Measurements from ENCODE around the gene TOR2A.
"Not testable (repeated sequence)": the region's sequence is repeated elsewhere in the genome, so short reads cannot be mapped to it uniquely, and the experiment has no call there.

The TOR2A gene

DNA sequence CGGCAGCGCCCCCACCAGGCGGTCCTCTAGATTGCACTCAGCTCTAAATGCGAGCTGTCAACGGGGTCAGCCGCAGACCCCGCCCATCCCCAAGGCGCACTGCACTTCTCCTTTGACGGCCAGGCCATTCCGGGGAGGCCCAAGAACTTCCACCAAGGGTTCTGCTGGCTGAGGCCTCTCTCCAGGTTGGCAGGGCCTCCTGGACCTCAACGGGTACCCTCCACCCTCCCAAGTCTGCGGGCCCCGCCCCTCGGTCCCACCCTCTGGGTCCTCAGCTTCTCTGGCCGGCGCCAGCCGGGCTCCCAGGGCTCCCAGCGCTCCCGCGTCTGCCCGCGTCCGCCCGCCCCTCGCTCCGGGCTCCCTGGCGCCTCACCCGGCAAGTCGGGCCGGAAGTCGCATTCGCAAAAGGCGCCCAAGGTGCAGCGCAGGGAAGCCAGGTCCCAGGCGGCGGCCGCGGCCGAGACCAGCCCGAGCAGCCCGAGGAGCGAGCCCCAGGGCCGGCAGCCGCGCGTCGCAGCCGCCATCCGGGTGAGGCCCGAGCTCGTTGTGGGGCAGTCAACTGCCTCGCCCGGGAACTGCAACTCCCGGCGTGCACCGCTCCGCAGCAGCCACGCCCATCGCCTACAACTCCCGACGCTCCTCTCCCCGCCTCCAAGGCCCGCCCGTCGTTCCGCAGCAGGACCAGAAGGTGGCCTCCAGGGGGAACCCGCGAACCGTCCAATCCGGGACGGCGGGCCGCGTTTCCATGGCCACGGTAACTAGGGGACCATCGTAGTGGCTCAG lies at the start of gene TOR2A:
TOR2A (minus strand) TSS at position 548 of the 783 bp plus-strand sequence; CDS start at position 524, 24 bp downstream.
- H3K4me3 ChIP-seq (replicated peaks; ENCODE audit: low read depth, low read length): peak within 1 kb of the TSS; percentile 70
- TF ChIP-seq CTCF (IDR thresholded peaks at IDR 0.05; ENCODE audit: low read length, missing control alignments): peak; percentile 93
- peak; percentile 98 for DNase-seq (ENCODE audit: low read depth)

GRCh38 chr9:127783111-127784008 lies 48.3 kb upstream of the TOR2A start:
- H3K4me3 ChIP-seq (replicated peaks; ENCODE audit: low read depth, low read length): no peak overlapping the region
- TF ChIP-seq CTCF (IDR thresholded peaks at IDR 0.05; ENCODE audit: low read length, missing control alignments): no peak
- no peak for DNase-seq (ENCODE audit: low read depth)

GRCh38 chr9:127781806-127782205 lies 46.7 kb upstream of the TOR2A start:
- no peak for DNase-seq (ENCODE audit: low read depth)
- H3K4me3 ChIP-seq (replicated peaks; ENCODE audit: low read depth, low read length): no peak overlapping the region
- no peak for TF ChIP-seq CTCF (IDR thresholded peaks at IDR 0.05; ENCODE audit: low read length, missing control alignments)

- DNase-seq (ENCODE audit: low read depth); H3K4me3 ChIP-seq (replicated peaks; ENCODE audit: low read depth, low read length): not testable (repeated sequence)
These were observed 45.8 kb upstream of the TOR2A start for GRCh38 chr9:127780909-127781308.

- DNase-seq (ENCODE audit: low read depth): no peak
- no peak overlapping the region for H3K4me3 ChIP-seq (replicated peaks; ENCODE audit: low read depth, low read length)
- no peak for TF ChIP-seq CTCF (IDR thresholded peaks at IDR 0.05; ENCODE audit: low read length, missing control alignments)
These were observed 45.2 kb upstream of the TOR2A start for GRCh38 chr9:127780126-127780885.

DNA sequence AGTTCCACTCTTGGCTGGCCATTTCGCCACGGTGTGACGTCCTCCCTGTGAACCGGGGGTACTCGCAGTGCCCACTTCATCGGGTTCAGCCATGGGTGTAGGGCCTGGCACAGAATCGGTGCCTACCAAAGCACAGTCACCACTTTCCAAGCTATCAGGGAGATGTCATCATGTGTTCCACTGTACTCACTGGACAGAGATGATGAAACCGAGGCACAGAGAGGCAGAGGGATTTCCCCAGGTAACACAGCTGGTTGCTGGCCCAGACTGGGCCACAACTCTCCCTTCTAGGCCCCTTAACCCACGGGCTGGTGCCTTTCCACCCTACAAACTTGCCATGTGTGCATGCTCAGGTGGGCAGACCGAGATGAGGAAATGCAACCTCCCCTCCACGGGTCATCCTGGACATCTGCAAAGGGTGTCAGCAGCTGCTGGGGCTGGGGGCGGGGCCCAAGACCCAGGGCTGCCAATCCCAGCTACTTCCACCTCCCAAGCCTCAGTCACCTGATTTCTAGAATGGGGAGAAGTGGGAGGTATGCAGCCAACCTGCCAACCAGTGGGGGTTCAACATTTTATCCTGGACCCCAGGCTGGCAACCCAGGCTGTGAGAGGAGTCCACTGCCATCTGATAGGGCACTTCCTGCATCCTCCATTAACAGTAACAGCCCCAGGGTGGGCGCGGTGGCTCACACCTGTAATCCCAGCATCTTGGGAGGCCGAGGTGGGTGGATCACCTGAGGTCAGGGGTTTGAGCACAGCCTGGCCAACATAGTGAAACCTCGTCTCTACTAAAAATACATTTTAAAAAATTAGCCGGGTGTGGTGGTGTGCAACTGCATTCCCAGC lies 44.3 kb upstream of the TOR2A start:
- DNase-seq (ENCODE audit: low read depth): peak; percentile 45
- no peak for TF ChIP-seq CTCF (IDR thresholded peaks at IDR 0.05; ENCODE audit: low read length, missing control alignments)
- H3K4me3 ChIP-seq (replicated peaks; ENCODE audit: low read depth, low read length): no peak overlapping the region
